Caki2 (cell line): ENCODE measurements around the gene KCNG3. TPM values are rescaled to one million over a fixed set of nuclear protein-coding genes. Genes with fewer than 3 reads are reported as not detected.
"Not testable (repeated sequence)": the region's sequence is repeated elsewhere in the genome, so short reads cannot be mapped to it uniquely, and the experiment has no call there.

ENCODE experiments used
- DNase-seq: peaks from one replicate; pipeline ENCODE4 v3.0.0-alpha.2; 2015; ENCODE audit warnings: low read depth
- in situ Hi-C: cut with HindIII; loops from 2 replicates; pipeline ENCODE4 v1.10.0; 2016; ENCODE audit warnings: low sequenced_read_pairs, low pct_unique_long_range_greater_than_20kb, mixed read lengths
- total RNA-seq: library from RNA; depleted of rRNA; stranded (reverse); fragments of >200 nt; shearing (Covaris generic); gene quantifications from 2 replicates; pipeline ENCODE4 v1.2.3, GENCODE V29; 2014; ENCODE audit warnings: low replicate concordance

The KCNG3 gene
- total RNA-seq, 1 experiment from 2014 or later: 0.51 TPM

DNA sequence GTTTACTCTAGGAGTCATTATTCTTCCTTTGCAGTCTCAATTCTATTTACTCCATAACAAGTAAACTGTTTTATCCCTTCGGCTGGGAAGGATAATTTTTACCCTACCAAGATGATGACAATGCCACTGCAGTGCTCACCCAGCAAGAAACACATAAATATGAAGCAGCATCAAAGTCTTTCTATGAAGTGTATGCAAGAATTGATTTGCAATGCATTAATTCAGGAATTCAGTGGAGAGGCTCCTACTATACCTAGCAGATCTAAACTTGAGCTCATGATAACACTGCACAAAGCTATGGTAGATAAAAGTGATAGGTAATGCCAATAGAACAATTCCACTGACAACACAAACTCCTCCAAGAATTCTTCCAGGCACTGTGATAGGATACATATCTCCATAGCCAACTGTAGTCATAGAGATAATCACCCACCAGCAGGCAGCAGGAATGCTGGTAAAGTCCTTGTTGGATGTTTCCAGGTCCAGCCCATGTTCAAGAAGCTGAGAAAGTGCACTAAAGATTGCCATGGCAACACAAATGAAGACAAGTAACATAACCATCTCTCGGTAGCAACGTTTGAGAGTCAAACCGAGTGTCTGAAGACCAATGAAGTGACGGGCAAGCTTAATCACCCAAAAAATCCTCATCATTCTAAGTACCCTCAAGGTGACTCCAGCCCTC is 49.9 kb downstream of the KCNG3 start:
- in situ Hi-C loops: no loop called here
- no peak for DNase-seq

DNA sequence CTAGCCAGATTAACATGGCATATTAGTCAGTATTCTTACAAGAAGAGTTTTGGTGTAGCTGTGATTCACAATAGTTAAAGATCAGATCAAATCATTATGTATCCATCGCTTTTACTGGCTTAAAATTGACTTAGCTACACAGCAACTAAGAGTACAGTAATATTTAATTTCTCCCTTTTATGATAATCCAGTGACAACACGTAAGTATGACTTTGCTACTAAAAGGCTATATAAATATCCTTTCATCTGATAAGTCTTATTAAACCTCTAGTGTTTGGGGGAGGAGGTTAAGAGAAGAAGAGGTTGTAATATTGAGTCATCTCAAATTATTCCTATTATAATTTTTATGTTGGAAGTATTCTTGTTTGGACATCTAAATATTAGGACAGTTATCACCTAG is 51.0 kb downstream of the KCNG3 start:
- no peak for DNase-seq
- in situ Hi-C loops: no loop called here

DNA sequence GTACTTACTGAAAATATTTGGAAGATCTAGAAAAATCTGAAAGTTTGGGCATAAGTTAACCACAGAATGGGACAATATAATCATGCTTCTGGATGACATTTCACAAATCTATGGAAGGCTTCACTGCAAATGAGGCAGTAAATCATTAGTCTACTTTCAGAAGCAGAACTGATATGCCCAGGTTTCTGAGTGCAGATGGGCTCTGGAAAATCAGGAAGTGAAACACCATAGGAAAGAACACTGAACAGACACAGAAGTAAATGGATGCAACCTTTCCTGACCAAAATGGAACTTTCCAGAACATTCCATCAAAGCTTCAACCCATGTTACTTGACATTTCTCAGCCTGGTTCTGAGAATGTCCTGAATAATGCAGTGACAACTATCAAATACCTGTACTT is 55.1 kb downstream of the KCNG3 start:
- in situ Hi-C loops: no loop called here
- no peak for DNase-seq

DNA sequence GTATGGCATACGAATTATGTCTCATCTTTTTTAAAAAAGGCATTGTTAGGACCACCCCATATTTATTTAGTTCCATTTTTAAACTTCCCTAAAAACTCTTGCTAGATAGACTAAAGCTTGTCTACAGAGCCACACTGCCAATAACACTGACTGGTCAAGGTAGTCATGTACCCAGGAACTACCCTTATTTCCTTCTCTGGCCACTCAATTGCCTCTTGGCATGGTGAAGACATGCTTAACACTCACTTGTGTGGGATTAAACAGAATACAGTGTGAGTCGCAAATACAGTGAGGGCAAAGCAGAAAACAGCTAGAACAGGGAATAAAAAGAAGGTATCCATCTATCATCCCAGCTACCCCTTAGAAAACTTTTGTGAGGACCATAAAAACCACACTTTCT is 57.4 kb downstream of the KCNG3 start:
- DNase-seq: no peak
- in situ Hi-C loops: no loop called here

DNA sequence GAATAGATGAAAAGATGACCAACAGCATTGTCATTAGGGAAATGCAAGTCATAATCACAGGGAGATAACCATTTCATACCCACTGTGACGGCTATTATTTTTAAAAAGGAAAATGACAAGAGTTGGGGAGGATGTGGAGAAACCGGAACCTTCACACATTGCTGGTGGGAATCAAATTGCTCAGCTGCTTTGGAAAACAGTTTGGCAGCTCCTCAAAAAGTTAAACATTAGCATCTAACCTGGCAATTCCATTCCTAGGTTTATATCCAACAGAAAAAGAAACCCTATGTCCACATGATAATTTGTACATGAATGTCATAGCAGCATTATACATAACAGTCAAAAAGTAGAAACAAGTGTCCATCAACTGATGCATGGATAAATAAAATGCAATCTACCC is 58.2 kb downstream of the KCNG3 start:
- DNase-seq: no peak
- in situ Hi-C loops: no loop called here

DNA sequence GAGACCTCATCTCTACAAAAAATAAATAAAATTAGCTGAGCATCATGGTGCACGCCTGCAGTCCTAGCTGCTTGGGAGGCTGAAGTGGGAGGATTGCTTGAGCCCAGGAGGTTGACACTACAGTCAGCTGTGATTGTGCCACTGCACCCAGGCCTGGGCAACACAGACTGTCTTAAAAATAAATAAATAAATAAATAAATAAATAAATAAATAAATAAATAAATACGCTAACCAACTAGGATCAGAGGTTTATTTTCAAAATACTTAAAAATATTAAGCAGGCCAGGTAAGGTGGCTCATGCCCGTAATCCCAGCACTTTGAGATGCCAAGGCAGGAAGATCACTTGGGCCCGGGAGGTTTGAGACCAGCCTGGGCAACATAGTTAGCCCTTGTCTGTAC is 63.6 kb downstream of the KCNG3 start:
- in situ Hi-C loops: no loop called here
- DNase-seq: no peak

DNA sequence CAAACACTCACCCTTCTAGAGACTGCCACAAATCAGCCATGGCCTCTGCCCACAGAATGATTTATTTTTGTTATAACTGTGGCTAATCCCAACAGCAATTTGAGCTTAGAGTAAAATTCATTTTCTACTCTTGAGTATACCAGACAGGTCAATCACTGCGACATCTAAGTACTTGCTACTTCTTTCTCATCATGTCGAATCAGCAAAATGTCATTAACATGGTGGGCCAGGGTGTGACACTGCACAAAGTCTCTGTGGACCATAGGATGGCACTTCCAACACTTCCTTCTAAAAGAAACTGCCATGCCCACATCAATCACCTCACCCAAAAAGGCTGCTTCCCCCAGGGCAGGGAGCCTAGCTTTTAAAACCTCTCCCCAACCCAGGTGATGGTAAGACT is 64.4 kb downstream of the KCNG3 start:
- in situ Hi-C loops: no loop called here
- no peak for DNase-seq

DNA sequence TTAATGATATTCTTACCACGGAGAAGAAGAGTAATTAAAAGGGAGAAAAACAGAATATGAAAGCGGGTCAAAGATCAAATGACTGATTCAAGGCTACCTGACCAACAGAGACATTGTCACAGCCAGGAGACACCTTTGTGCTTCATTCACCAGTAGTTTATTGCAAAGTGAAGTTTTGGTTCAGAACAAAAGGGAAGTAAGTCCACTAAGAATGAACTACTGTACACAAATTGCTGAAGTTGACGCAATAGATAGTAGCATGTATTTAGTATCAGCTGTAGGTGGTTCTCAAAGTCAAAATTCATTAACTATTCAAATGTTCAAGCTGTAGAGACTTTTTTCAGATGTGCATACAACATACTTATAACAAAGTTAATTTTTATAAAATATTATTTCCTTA is 68.1 kb downstream of the KCNG3 start:
- DNase-seq: no peak
- in situ Hi-C loops: no loop called here

DNA sequence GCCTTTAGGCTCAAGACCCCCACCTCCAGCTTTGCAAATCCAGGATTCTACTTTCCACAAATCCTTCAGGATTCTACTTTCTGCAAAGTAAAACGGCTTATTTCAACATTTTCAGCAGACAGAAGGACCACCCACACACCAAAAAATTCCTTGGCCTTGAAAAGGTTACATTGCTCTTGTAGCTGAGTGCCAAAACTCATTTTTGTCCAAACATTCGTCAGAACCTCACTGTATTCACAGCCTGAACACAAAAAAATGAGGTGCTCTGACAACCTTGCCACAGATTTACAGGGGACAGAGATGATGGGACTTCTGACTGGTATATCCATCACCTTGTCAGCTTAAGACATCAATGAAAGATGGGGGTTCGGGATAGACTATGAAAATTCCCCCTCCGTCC is 69.7 kb downstream of the KCNG3 start:
- DNase-seq: no peak
- in situ Hi-C loops: no loop called here

DNA sequence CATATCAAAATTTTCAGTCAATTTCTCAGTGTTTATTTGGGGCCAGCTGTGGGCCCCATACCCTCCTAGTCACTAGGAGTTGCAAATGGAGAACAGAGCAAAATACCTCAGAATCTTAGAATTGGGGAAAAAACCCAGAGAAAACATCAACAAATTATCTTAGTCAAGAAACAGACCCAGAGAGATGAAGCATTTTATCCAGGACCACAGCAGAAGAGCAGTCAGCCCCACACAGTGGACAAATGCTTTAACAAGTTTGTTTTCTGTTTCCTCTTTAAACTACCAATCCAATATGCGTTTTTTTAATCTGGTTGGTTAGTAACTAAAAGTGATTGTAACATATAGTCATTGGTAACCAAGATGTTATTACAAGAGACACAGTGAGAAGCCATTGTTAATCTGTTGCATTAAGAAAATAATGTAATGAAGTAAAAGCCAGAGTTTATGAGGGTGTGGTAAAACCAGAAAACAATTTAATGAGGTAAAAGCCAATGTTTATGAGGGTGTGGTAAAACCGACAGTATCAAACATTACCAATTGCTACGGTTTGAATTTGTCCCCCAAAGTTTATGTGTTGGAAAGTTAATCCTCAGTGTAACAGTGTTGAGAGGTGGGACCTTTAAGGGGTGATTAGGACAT is 72.1 kb downstream of the KCNG3 start:
- in situ Hi-C loops: no loop called here
- no peak for DNase-seq

DNA sequence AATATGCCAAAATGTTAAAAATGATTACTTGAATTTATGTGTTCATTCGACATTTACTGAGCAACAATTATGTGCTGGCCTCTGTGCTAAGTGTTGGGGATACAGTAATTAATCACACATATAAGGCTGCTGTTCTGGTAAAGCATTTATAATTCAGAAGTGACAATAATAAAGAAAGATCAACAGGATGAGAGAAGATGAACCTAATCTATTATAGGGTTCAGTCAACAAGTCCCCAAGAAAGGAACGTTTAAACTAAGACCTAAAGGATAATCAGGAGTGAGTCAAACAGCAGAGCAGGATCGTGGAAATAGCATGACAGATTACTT is 72.7 kb downstream of the KCNG3 start:
- in situ Hi-C loops: no loop called here
- no peak for DNase-seq

DNA sequence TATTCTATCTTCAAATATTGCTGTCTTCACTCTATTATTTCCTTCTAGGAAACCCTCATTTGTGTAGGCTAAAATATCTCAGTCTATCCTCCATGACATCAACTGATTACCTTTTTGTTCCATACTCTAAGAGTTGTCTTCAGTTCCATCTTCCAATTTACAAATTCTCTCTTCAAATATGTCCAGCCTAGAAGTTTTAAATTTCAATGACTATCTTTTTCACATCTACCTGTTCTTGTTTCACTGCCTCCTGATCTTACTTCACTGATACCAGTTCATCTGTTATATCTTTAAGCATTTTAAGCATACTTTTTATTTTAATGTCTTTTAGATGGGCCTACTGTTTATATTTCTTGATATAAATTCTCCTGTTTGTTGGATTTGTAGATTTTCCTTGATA is 79.1 kb downstream of the KCNG3 start:
- in situ Hi-C loops: no loop called here

DNA sequence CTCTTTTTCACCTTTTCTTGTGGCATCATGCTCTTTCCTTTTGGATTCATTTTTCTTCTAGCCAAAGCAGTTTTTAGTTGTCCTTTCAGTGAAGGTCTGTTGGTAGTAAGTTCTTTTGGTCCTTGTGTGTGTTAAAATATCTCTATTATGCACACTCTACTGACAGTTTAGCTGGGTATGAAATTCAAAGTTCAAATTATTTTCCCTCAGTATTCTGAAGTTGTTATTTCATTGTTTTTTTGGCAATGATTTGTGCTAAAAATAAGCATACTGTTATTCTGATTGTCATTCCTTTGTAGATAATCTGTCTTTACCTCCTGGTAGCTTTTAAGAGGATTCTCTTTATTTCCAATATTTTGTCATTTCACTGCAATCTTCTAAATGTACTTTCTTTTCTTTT is 79.6 kb downstream of the KCNG3 start:
- in situ Hi-C loops: no loop called here
- DNase-seq: no peak

More for the DNA sequence above, 79.1 kb downstream of the KCNG3 start:
- no peak for DNase-seq

DNA sequence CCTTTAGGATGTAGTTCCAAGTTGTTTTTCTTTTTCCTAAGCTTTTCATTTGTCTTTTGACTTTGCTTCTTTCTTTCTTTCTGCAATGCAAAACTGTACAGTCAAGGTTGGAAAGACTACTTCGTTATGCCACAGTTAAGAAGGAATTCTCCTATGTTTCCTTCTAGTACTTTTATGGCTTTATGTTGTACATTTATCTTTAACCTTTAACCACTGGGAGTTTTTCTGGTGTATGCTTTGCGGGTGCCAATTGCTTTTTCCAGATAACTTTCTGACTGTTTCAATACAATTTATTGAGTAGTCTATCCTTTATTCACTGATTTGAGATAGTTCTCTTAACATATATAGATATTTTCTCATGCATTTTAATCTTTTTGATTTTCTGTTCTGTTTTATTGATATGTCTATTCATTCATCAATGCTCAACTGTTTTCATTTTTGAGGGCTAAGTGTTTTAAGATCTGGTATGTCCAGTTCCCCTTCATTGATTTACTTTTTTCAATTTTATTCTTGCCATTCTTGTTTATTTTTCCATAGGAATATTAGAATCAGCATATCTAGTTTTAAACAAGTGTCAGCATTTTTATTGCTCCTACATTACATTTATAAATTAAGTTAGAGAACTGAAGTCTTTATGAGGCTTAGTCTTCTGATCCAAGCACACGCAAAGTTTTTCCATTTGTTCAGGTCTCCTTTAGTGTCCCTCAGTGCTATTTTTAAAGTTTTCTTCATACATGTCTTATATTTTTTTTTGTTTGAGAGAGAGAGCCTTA is 82.9 kb downstream of the KCNG3 start:
- no peak for DNase-seq
- in situ Hi-C loops: no loop called here

DNA sequence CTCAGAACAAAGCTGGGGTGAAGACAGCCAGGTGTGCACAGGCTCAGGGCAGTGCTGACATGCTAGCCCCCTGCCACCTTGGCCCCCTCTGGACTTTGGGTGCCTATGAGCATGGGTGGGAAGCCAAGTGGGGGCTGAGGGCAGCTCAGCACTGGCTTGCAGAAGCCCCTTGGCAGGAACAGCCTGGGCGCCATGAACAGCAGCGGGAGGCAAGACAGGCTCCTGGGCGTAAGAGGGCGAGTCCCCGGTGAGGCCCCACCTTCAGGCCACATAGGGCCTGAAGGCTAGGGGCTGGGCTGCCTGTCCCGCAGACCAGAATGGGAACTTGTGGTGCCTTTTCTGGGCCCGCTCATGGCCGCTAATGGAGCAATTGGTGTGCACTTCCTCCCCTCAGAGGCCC is 85.8 kb downstream of the KCNG3 start:
- no peak for DNase-seq
- in situ Hi-C loops: no loop called here

DNA sequence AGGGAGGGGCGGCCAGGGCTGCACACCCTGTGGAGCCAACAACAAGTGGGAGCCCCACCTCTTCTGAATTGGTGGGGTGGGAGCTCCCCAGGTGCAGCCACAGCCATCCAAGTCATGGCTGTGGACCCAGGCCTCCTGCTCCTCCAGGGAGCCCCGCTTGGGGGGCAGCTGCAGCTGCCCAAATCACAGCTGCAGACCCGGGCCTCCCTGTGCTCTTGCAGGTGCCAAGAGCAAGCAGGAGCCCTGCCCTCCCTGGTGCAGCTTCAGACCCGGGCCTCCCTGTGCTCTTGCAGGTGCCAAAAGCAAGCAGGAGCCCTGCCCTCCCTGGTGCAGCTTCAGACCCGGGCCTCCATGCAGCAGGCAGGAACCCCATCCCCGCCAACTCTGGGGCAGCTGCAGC is 86.3 kb downstream of the KCNG3 start:
- in situ Hi-C loops: no loop called here
- no peak for DNase-seq

DNA sequence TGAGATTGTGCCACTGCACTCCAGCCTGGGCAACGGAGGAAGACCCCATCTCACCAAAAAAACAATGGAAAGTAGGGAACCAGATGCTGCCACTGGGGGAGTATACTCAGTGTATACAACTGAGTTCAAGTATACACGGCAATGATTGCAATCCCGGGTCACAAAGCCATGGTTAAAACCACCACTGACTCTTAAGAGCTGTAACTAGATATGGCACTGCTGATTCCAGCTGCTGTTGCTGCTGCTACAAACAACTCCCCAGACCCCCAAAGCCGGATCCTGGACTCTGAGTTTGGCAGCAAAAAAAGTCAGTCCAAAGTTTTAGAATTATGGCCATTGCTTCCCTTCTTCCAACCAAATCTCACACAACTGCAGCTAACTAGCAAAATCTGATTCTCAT is 89.1 kb downstream of the KCNG3 start:
- DNase-seq: no peak
- in situ Hi-C loops: no loop called here

DNA sequence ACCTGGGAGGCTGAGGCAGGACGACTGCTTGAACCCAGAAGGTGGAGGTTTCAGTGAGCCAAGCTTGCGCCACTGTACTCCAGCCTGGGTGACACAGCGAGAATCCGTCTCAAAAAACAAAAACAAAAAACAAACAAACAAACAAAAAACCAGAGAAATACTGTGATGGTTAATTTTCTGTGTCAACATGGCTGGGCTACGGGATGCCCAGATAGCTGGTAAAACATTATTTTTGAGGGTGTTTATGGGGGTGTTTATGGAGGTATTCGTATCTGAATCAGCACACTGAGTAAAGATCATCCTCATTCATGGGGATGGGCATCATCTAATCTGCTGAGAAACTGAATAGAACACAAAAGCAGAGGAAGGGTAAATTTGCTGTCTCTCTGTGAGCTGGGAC is 92.0 kb downstream of the KCNG3 start:
- DNase-seq: no peak
- in situ Hi-C loops: no loop called here

DNA sequence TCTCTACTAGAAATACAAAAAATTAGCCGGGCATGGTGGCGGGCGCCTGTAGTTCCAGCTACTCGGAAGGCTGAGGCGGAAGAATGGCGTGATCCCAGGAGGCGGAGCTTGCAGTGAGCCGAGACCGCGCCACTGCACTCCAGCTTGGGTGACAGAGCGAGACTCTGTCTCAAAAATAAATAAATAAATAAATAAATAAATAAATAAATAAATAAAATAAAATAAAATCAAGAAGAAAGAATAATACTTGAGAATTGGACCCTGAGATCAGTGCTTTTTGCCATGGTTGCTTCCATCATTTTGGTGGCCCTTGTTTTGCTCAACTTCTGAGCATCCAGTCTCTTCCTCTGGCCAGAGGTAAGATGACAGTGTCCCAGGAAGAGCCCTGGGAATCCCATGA is 95.7 kb downstream of the KCNG3 start:
- DNase-seq, in situ Hi-C loops: not testable (repeated sequence)

DNA sequence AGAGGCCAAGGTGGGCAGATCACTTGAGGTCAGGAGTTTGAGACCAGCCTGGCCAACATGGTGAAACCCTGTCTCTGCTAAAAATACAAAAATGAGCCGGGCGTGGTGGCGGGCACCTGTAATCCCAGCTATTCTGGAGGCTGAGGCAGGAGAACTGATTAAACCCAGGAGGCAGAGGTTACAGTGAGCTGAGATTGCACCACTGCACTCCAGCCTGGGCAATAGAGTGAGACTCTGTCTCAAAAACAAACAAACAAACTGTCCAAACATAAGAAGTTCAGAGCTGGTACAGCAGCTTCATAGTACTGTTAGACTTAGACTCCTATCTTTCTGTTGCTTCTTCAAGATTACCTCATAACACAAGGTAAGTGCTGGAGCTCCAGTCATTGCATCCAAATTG is 100.5 kb downstream of the KCNG3 start:
- in situ Hi-C loops, DNase-seq: not testable (repeated sequence)
